Measurements from ENCODE around the gene AZI2.
A peak's percentile ranks its signal among the peaks of the same experiment; 100 is the strongest.

AZI2 gene

GRCh38 chr3:28348629-28349468 lies at the start of gene AZI2, which contains the start of gene ZCWPW2:
Gene AZI2 (minus strand): TSS chr3:28348824. CDS start chr3:28340617, 8,207 bp downstream.
Gene ZCWPW2 (plus strand): TSS chr3:28348721. CDS start chr3:28413069, 64,348 bp downstream.
- peak; percentile 87 to 89 for DNase-seq

- no peak for DNase-seq
Measured at GRCh38 chr3:28388978-28389377, 40.4 kb upstream of the AZI2 start.

GRCh38 chr3:28386049-28386448 lies 37.4 kb upstream of the AZI2 start:
- DNase-seq, result no peak

GRCh38 chr3:28376424-28376823 lies 27.8 kb upstream of the AZI2 start:
- no peak for DNase-seq

- DNase-seq, result no peak
Measured at GRCh38 chr3:28349469-28350000, 911 bp upstream of the AZI2 start.

- DNase-seq, result no peak
Measured at GRCh38 chr3:28348265-28348628, 377 bp downstream of the AZI2 start.

GRCh38 chr3:28347374-28348264 lies 1.0 kb downstream of the AZI2 start:
- no peak for DNase-seq

GRCh38 chr3:28345690-28346089 lies 2.9 kb downstream of the AZI2 start:
- no peak for DNase-seq

- DNase-seq, result no peak
Measured at GRCh38 chr3:28343144-28343543, 5.5 kb downstream of the AZI2 start.

GRCh38 chr3:28337230-28337629 lies 11.4 kb downstream of the AZI2 start:
- DNase-seq, result no peak

- DNase-seq, result no peak
Measured at GRCh38 chr3:28335246-28335645, 13.4 kb downstream of the AZI2 start.

GRCh38 chr3:28334552-28334951 lies 14.1 kb downstream of the AZI2 start:
- DNase-seq, result no peak

GRCh38 chr3:28328188-28329151 lies 20.2 kb downstream of the AZI2 start:
- DNase-seq, result no peak

GRCh38 chr3:28326458-28326926 lies 22.1 kb downstream of the AZI2 start:
- DNase-seq, result peak; percentile 5 to 14

GRCh38 chr3:28322464-28322863 lies 26.2 kb downstream of the AZI2 start:
- DNase-seq, result no peak

- DNase-seq, result no peak
Measured at GRCh38 chr3:28320981-28321380, 27.6 kb downstream of the AZI2 start.

- DNase-seq, result peak; percentile 16 to 27
Measured at GRCh38 chr3:28317438-28318022, 31.1 kb downstream of the AZI2 start.

- DNase-seq, result no peak
Measured at GRCh38 chr3:28316226-28316625, 32.4 kb downstream of the AZI2 start.

GRCh38 chr3:28315711-28316110 lies 32.9 kb downstream of the AZI2 start:
- DNase-seq, result no peak

GRCh38 chr3:28308196-28308595 lies 40.4 kb downstream of the AZI2 start:
- DNase-seq, result no peak

GRCh38 chr3:28301688-28302087 lies 46.9 kb downstream of the AZI2 start:
- DNase-seq, result no peak

All from stimulated activated CD4-positive, alpha-beta T cell treated with anti-CD3 and anti-CD28 coated beads, Interleukin-2, amount 100 ng/mL, for 48 hours (primary cell).